ENCODE measurements around the gene SNX22.

- TF ChIP-seq CTCF (IDR thresholded peaks at IDR 0.05) (no peak), POLR2A (IDR thresholded peaks at IDR 0.05) (no peak)
Observed at GRCh38 chr15:64136347-64136746, 15.2 kb upstream of the SNX22 start.

Data from prostate gland (tissue), 2 donors.